K562 (cell line): ENCODE measurements around the gene VAC14.

Experiments used
- ARID4B ChIP-seq: sonication (generic); formaldehyde crosslinking; IDR thresholded peaks from 2 replicates; pipeline ENCODE4 v1.8.0; 2022; ENCODE audit warnings: mild to moderate bottlenecking, missing genetic modification reagents
- BHLHE40 ChIP-seq: IDR thresholded peaks from 2 replicates; pipeline ENCODE4 v1.6.1; 2011; ENCODE audit warnings: low read length, improper control_type of control experiment
- DIDO1 ChIP-seq: fragments of 450-650 bp; IDR thresholded peaks from 2 replicates; pipeline ENCODE4 v1.6.1; 2016; ENCODE audit warnings: low read depth, missing biosample characterization, missing genetic modification characterization
- SREBF1 ChIP-seq: fragments of 150-350 bp; IDR thresholded peaks from 2 replicates; pipeline ENCODE4 v1.6.1; 2014; ENCODE audit warnings: antibody characterized with exemption, low read depth, low read length, borderline replicate concordance
- TSHZ1 ChIP-seq: fragments of 250-450 bp; sonication (Bioruptor Pico); IDR thresholded peaks from 2 replicates; pipeline ENCODE4 v1.4.0; 2020; ENCODE audit warnings: mild to moderate bottlenecking, moderate library complexity
- ZBTB2 ChIP-seq: fragments of 450-650 bp; IDR thresholded peaks from 2 replicates; pipeline ENCODE4 v1.6.1; 2016; ENCODE audit warnings: antibody characterized with exemption
- ZNF280B ChIP-seq: fragments of 250-450 bp; sonication (Bioruptor Pico); IDR thresholded peaks from 2 replicates; pipeline ENCODE4 v1.5.1; 2021; ENCODE audit warnings: mild to moderate bottlenecking

GRCh38 chr16:70805787-70806186, 4.8 kb upstream of the VAC14 start:
- no peak for TF ChIP-seq SREBF1
- no peak for TF ChIP-seq ARID4B (CRISPR knock-in tag)
- TF ChIP-seq ZBTB2, result no peak
- TF ChIP-seq DIDO1 (tag), result no peak
- TF ChIP-seq BHLHE40, result no peak
- no peak for TF ChIP-seq TSHZ1 (CRISPR knock-in tag)
- no peak for TF ChIP-seq ZNF280B (CRISPR knock-in tag)
